Common myeloid progenitor, CD34-positive (primary cell): ENCODE measurements around the gene MEF2D.

Experiments used
- CTCF ChIA-PET: fragments of 350-600 bp; sonication (Branson Sonifier 250); formaldehyde crosslinking; loops from one replicate; lab custom pipeline; 2021; ENCODE audit warnings: antibody characterized with exemption; lab: Charles Lee
- POLR2A ChIA-PET: fragments of 350-600 bp; sonication (Branson Sonifier 250); formaldehyde crosslinking; loops from one replicate; lab custom pipeline; 2021; ENCODE audit warnings: antibody characterized with exemption; lab: Charles Lee
- DNase-seq, 3 donors: peaks; one replicate each; pipeline versions ENCODE4 v3.0.0 to v3.0.0-alpha.2; 2013
- H3K27ac ChIP-seq, 2 experiments: 1 replicate in 1 of 2; 2 replicates in 1 of 2; pipeline ENCODE4 v1.7.0; 2013; ENCODE audit warnings: inconsistent platforms in 2 of 2, low read length in 2 of 2, mild to moderate bottlenecking in 2 of 2, low read depth in 1 of 2, moderate library complexity in 1 of 2; ENCODE audit not compliant: severe bottlenecking in 2 of 2, insufficient read depth in 1 of 2, poor library complexity in 1 of 2
- H3K27me3 ChIP-seq, 5 experiments: replicated peaks in 2 of 5; 1 replicate in 3 of 5; 2 replicates in 2 of 5; pipeline versions ENCODE4 v1.6.1 to v1.7.0; 2013; ENCODE audit warnings: low read length in 4 of 5, mild to moderate bottlenecking in 2 of 5, moderate library complexity in 2 of 5, inconsistent platforms in 1 of 5; ENCODE audit not compliant: insufficient read depth in 5 of 5, control insufficient read depth in 4 of 5
- H3K36me3 ChIP-seq, 4 experiments: 1 replicate in 2 of 4; 2 replicates in 2 of 4; pipeline versions ENCODE4 v1.6.1 to v1.7.0; 2013; ENCODE audit warnings: low read length in 3 of 4, control low read depth in 1 of 4, mild to moderate bottlenecking in 1 of 4; ENCODE audit not compliant: control insufficient read depth in 4 of 4, insufficient read depth in 4 of 4
- H3K4me1 ChIP-seq, 4 experiments: 1 replicate in 3 of 4; 2 replicates in 1 of 4; pipeline versions ENCODE4 v1.6.1 to v1.7.1; 2013; ENCODE audit warnings: low read length in 3 of 4, mild to moderate bottlenecking in 3 of 4, control low read depth in 1 of 4, inconsistent platforms in 1 of 4, moderate library complexity in 1 of 4; ENCODE audit not compliant: control insufficient read depth in 4 of 4, insufficient read depth in 4 of 4; ENCODE audit errors: control extremely low read depth in 1 of 4
- H3K4me3 ChIP-seq, 7 experiments: 1 replicate in 4 of 7; 2 replicates in 3 of 7; pipeline versions ENCODE4 v1.5.1 to v1.7.0; 2013; ENCODE audit warnings: mild to moderate bottlenecking in 7 of 7, low read length in 6 of 7, moderate library complexity in 6 of 7, inconsistent platforms in 2 of 7, low read depth in 2 of 7, control low read depth in 1 of 7; ENCODE audit not compliant: insufficient read depth in 4 of 7, control insufficient read depth in 1 of 7; ENCODE audit errors: extremely low read depth in 1 of 7
- H3K9me3 ChIP-seq, 5 experiments: 1 replicate in 4 of 5; 2 replicates in 1 of 5; pipeline versions ENCODE4 v1.6.1 to v1.7.1; 2013; ENCODE audit warnings: low read length in 4 of 5, mild to moderate bottlenecking in 2 of 5, inconsistent platforms in 1 of 5, low read depth in 1 of 5, moderate library complexity in 1 of 5; ENCODE audit not compliant: control insufficient read depth in 4 of 5, insufficient read depth in 2 of 5; ENCODE audit errors: control extremely low read depth in 1 of 5
- WGBS: methylation state at CpG from one replicate; pipeline ENCODE4 v1.1.5; 2013; ENCODE audit not compliant: insufficient coverage; 5-methylcytosine and 5-hydroxymethylcytosine counted together

MEF2D gene

GRCh38 chr1:156417401-156418020, 83.1 kb downstream of the MEF2D start:
- Histone ChIP-seq H3K27ac (no peak overlapping the region), H3K4me3 (no peak overlapping the region), H3K9me3 (peaks cover 0 to 1% (median 0%) of the 10 kb centered on the region in 5 experiments), H3K4me1 (peaks cover 0 to 23% (median 18%) of the 10 kb centered on the region in 4 experiments), H3K27me3 (peaks cover 31 to 94% (median 41%) of the 10 kb centered on the region in 5 experiments), H3K36me3 (no peaks in the 10 kb centered on the region)
- ChIA-PET CTCF (interaction anchor here (0.7 to 9.4 kb wide), 12 partner anchors 9 to 58 kb away, joined by 3 to 70 read pairs (median 4); no protein-coding TSS in a partner anchor), POLR2A (no interaction called here)
- no peak for DNase-seq
- 100% methylated on average over 2 of the region's 6 CpGs for WGBS

- Histone ChIP-seq H3K4me1 (peaks cover 0 to 23% (median 18%) of the 10 kb centered on the region in 4 experiments), H3K27ac (no peak overlapping the region), H3K36me3 (no peaks in the 10 kb centered on the region), H3K9me3 (peaks cover 0 to 1% (median 0%) of the 10 kb centered on the region in 5 experiments), H3K27me3 (peaks cover 26 to 94% (median 36%) of the 10 kb centered on the region in 5 experiments), H3K4me3 (no peak overlapping the region)
- CTCF ChIA-PET: interaction anchor here (0.9 to 9.4 kb wide), 8 partner anchors 9 to 58 kb away, joined by 3 to 70 read pairs (median 4); no protein-coding TSS in a partner anchor
- POLR2A ChIA-PET: no interaction called here
- no peak for DNase-seq
- WGBS: no CpG with 5 or more reads among the region's 1 CpG
Measured at GRCh38 chr1:156416993-156417392, 83.6 kb downstream of the MEF2D start.

GRCh38 chr1:156414461-156415064, 86.0 kb downstream of the MEF2D start:
- DNase-seq: peak in 2 of 3 donors; percentile 41 to 48
- H3K4me1 ChIP-seq: no peaks in the 10 kb centered on the region
- POLR2A ChIA-PET: interaction anchor here (0.7 kb wide), 1 partner anchor 86 kb away, joined by 3 read pairs; the partner anchor contains the start of gene MEF2D
- 20% methylated on average over 6 of the region's 8 CpGs for WGBS
- CTCF ChIA-PET: interaction anchor here (0.8 to 9.4 kb wide), 7 partner anchors 9 to 31 kb away, joined by 3 to 70 read pairs (median 8); no protein-coding TSS in a partner anchor
- H3K4me3 ChIP-seq: no peak overlapping the region
- H3K9me3 ChIP-seq: peaks cover 0 to 1% (median 0%) of the 10 kb centered on the region in 5 experiments
- H3K27me3 ChIP-seq: peaks cover 17 to 85% (median 35%) of the 10 kb centered on the region in 5 experiments
- no peaks in the 10 kb centered on the region for H3K36me3 ChIP-seq
- H3K27ac ChIP-seq: no peak overlapping the region
